Caco-2 (cell line): ENCODE results near the gene CEP164. TPM values are rescaled to one million over a fixed set of nuclear protein-coding genes. Genes with fewer than 3 reads are reported as not detected.

Experiments
- BruUV-seq: library from RNA; stranded (reverse); fragments of 400-500 nt; replicated peaks from 2 replicates; lab custom pipeline; 2021; lab: Mats Ljungman, UMichigan
- CTCF ChIA-PET: fragments of 300-600 bp; sonication (Branson Sonifier 250); formaldehyde crosslinking; loops from one replicate; lab custom pipeline; 2022; ENCODE audit warnings: antibody characterized with exemption; lab: Charles Lee
- POLR2A ChIA-PET: fragments of 300-600 bp; sonication (Branson Sonifier 250); formaldehyde crosslinking; loops from one replicate; lab custom pipeline; 2022; ENCODE audit warnings: antibody characterized with exemption; lab: Charles Lee
- DNase-seq, 2 experiments: peaks; one replicate each; pipeline versions ENCODE4 v3.0.0 to v3.0.0-alpha.2; 2020 to 2022
- H3K27me3 ChIP-seq: replicated peaks from 2 replicates; pipeline ENCODE4 v1.6.0; 2011; ENCODE audit warnings: low read length; ENCODE audit not compliant: control insufficient read depth, insufficient read depth
- H3K36me3 ChIP-seq: 2 replicates; pipeline ENCODE4 v1.5.1; 2011; ENCODE audit warnings: low read length; ENCODE audit not compliant: control insufficient read depth, insufficient read depth
- H3K4me1 ChIP-seq: fragments of 250-450 bp; sonication (Bioruptor Pico); 2 replicates; pipeline ENCODE4 v1.5.1; 2020; ENCODE audit warnings: mild to moderate bottlenecking
- H3K4me3 ChIP-seq: 2 replicates; pipeline ENCODE4 v1.5.1; 2011; ENCODE audit warnings: low read depth, mild to moderate bottlenecking, control low read depth, low read length
- H3K9me3 ChIP-seq: fragments of 250-450 bp; sonication (Bioruptor Pico); 2 replicates; pipeline ENCODE4 v1.5.1; 2020; ENCODE audit warnings: mild to moderate bottlenecking, moderate library complexity
- H3K27ac Mint-ChIP-seq: one replicate; pipeline ENCODE4 v1.8.0; 2022; ENCODE audit warnings: mixed read lengths; ENCODE audit not compliant: unreplicated experiment
- H3K27me3 Mint-ChIP-seq: one replicate; pipeline ENCODE4 v1.8.0; 2022; ENCODE audit warnings: mixed read lengths; ENCODE audit not compliant: insufficient read depth, unreplicated experiment
- H3K36me3 Mint-ChIP-seq: one replicate; pipeline ENCODE4 v1.8.0; 2022; ENCODE audit warnings: mild to moderate bottlenecking, mixed read lengths; ENCODE audit not compliant: insufficient read depth, unreplicated experiment
- H3K4me1 Mint-ChIP-seq: one replicate; pipeline ENCODE4 v1.8.0; 2022; ENCODE audit warnings: low read depth, mixed read lengths; ENCODE audit not compliant: unreplicated experiment
- H3K4me3 Mint-ChIP-seq: one replicate; pipeline ENCODE4 v1.8.0; 2022; ENCODE audit warnings: mild to moderate bottlenecking, moderate library complexity, mixed read lengths; ENCODE audit not compliant: unreplicated experiment
- H3K9me3 Mint-ChIP-seq: one replicate; pipeline ENCODE4 v1.8.0; 2022; ENCODE audit warnings: mixed read lengths; ENCODE audit not compliant: unreplicated experiment
- CTCF ChIP-seq, 2 experiments: fragments of 200-600 bp in 1 of 2; IDR thresholded peaks; 1 replicate in 1 of 2; 2 replicates in 1 of 2; pipeline versions ENCODE4 v1.5.1 to v1.8.0; 2011 to 2022; ENCODE audit warnings: antibody characterized with exemption in 1 of 2, control low read depth in 1 of 2, inconsistent platforms in 1 of 2, low read depth in 1 of 2, low read length in 1 of 2, mild to moderate bottlenecking in 1 of 2, moderate library complexity in 1 of 2; ENCODE audit not compliant: insufficient read depth in 1 of 2, severe bottlenecking in 1 of 2, unreplicated experiment in 1 of 2
- intact Hi-C: fragments of 100-400 bp; cut with micrococcal nuclease; formaldehyde crosslinking; loops from one replicate; pipeline ENCODE4 v1.10.0; 2022; ENCODE audit not compliant: unreplicated experiment
- total RNA-seq: library from RNA; stranded (reverse); gene quantifications from 2 replicates; pipeline ENCODE4 v1.2.3, GENCODE V29; 2022

CEP164 gene
- total RNA-seq, 1 experiment from 2014 or later: 48.9 TPM

GRCh38 chr11:117430293-117430955 lies 102.8 kb downstream of the CEP164 start:
- Mint-ChIP-seq H3K4me1 (no peaks in the 10 kb centered on the region), H3K27ac (no peak overlapping the region), H3K36me3 (no peaks in the 10 kb centered on the region), H3K9me3 (no peaks in the 10 kb centered on the region), H3K4me3 (no peak overlapping the region), H3K27me3 (peaks cover 10% of the 10 kb centered on the region)
- POLR2A ChIA-PET: no interaction called here
- CTCF ChIA-PET: no interaction called here
- peaks cover 2% of the 10 kb centered on the region; the same call in 1 of the 2 replicates for H3K27me3 ChIP-seq
- no peak for TF ChIP-seq CTCF (IDR thresholded peaks at IDR 0.05; ENCODE audit: insufficient read depth in 1 of 2, low read depth in 1 of 2, low read length in 1 of 2, severe bottlenecking in 1 of 2, unreplicated experiment in 1 of 2)
- no peak overlapping the region for H3K4me3 ChIP-seq
- BruUV-seq: no TSS peak
- H3K36me3 ChIP-seq: no peaks in the 10 kb centered on the region
- intact Hi-C loops: no loop called here
- H3K4me1 ChIP-seq: no peaks in the 10 kb centered on the region
- DNase-seq: peak in 1 of 2 experiments; percentile 34
- no peaks in the 10 kb centered on the region for H3K9me3 ChIP-seq

- Histone ChIP-seq H3K4me3 (no peak overlapping the region), H3K27me3 (peaks cover 4% of the 10 kb centered on the region; the same call in 1 of the 2 replicates), H3K36me3 (no peaks in the 10 kb centered on the region), H3K4me1 (no peaks in the 10 kb centered on the region), H3K9me3 (no peaks in the 10 kb centered on the region)
- no peaks in the 10 kb centered on the region for H3K4me1 Mint-ChIP-seq
- CTCF ChIA-PET: no interaction called here
- no peak overlapping the region for H3K27ac Mint-ChIP-seq
- POLR2A ChIA-PET: no interaction called here
- no peak for DNase-seq
- no peak overlapping the region for H3K4me3 Mint-ChIP-seq
- H3K9me3 Mint-ChIP-seq: no peaks in the 10 kb centered on the region
- intact Hi-C loops: no loop called here
- H3K27me3 Mint-ChIP-seq: peaks cover 10% of the 10 kb centered on the region
- TF ChIP-seq CTCF (IDR thresholded peaks at IDR 0.05; ENCODE audit: insufficient read depth in 1 of 2, low read depth in 1 of 2, low read length in 1 of 2, severe bottlenecking in 1 of 2, unreplicated experiment in 1 of 2): no peak
- BruUV-seq: no TSS peak
- no peaks in the 10 kb centered on the region for H3K36me3 Mint-ChIP-seq
Observed at GRCh38 chr11:117431436-117431835, 103.8 kb downstream of the CEP164 start.

GRCh38 chr11:117433717-117434116 lies 106.1 kb downstream of the CEP164 start:
- Mint-ChIP-seq H3K4me1 (no peaks in the 10 kb centered on the region), H3K9me3 (no peaks in the 10 kb centered on the region), H3K27ac (no peak overlapping the region), H3K27me3 (peaks cover 7% of the 10 kb centered on the region), H3K4me3 (no peak overlapping the region), H3K36me3 (no peaks in the 10 kb centered on the region)
- intact Hi-C loops: no loop called here
- no peak for TF ChIP-seq CTCF (IDR thresholded peaks at IDR 0.05; ENCODE audit: insufficient read depth in 1 of 2, low read depth in 1 of 2, low read length in 1 of 2, severe bottlenecking in 1 of 2, unreplicated experiment in 1 of 2)
- H3K4me3 ChIP-seq: no peak overlapping the region
- BruUV-seq: no TSS peak
- H3K9me3 ChIP-seq: no peaks in the 10 kb centered on the region
- H3K4me1 ChIP-seq: no peaks in the 10 kb centered on the region
- ChIA-PET POLR2A (no interaction called here), CTCF (no interaction called here)
- H3K27me3 ChIP-seq: peaks cover 2% of the 10 kb centered on the region; the same call in 1 of the 2 replicates
- no peaks in the 10 kb centered on the region for H3K36me3 ChIP-seq
- no peak for DNase-seq
